Cardiac septum (tissue), 1 donor: ENCODE results near the gene TTC16. TPM values are rescaled to one million over a fixed set of nuclear protein-coding genes. Genes with fewer than 3 reads are reported as not detected.

Experiments used
- DNase-seq: peaks from one replicate; pipeline ENCODE4 v3.0.0-alpha.2; 2020; ENCODE audit warnings: low spot score
- intact Hi-C: fragments of 100-400 bp; cut with DNase I; formaldehyde crosslinking; loops from one replicate; pipeline ENCODE4 v1.14.0; 2022
- total RNA-seq: library from RNA; stranded (reverse); fragmentation: NEBNext Ultra II Directional; extraction: Animal tissue kit (Norgen Biotek cat#: 25700); gene quantifications from one replicate; pipeline ENCODE4 v1.2.1, GENCODE V29; 2021
- donor health status: DM: no; HTN: no; CAD: no.

TTC16 gene
- total RNA-seq, 1 donor from 2014 or later = 0.16 TPM

GRCh38 chr9:127714020-127714750 lies 1.7 kb upstream of the TTC16 start:
- no peak for DNase-seq
- intact Hi-C loops = no loop called here

DNA sequence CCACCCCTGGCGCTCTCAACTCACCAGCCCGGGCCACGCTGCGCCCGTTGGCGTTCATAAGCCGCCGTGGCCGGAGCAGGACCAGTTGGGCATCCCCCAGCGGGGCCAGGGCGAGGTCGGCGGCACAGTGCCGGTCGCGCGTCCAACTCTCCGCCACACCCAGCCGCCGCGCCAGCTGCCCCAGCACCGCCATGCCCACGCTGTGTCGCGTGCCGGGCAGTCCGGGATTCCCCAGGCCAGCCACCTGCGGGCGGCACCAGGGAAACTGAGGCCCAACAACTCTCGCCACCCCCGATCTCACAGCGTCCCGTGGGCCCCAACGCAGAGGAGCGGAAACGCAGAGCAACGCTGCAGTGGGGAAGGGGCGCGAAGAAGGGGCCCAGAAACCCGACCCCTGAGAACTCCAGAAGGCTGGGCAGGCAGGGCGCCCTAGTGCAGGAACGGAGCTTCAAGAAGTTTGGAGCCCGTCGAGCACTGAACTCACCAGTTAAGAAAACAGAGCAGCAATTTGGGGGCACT lies 869 bp upstream of the TTC16 start:
- no peak for DNase-seq
- intact Hi-C loops = loop anchor here (5.0 kb wide), 1 partner anchor 103 kb away; the partner anchor contains the start of gene STXBP1

DNA sequence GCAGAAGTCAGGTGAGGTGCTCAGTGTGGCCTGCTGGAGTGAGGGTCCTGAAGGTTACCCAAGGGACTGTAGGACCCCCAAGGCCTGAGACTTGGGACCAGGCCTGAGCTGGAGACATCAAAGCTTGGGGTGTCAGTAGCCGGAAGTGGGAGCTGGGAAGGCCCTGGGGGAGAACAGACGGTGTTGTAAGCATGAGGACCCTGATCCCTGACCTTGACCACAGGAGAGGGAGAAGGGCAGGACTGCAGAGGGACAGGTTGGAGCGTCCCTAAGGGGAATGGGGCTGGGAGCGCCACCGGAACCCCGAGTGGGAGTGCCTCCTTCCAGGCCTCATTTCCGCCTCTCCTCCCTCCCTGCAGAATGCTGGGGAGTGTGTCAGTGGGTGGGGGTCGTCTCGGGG lies 533 bp downstream of the TTC16 start:
- intact Hi-C loops = loop anchor here (5.0 kb wide), 1 partner anchor 104 kb away; the partner anchor contains the start of gene STXBP1

DNA sequence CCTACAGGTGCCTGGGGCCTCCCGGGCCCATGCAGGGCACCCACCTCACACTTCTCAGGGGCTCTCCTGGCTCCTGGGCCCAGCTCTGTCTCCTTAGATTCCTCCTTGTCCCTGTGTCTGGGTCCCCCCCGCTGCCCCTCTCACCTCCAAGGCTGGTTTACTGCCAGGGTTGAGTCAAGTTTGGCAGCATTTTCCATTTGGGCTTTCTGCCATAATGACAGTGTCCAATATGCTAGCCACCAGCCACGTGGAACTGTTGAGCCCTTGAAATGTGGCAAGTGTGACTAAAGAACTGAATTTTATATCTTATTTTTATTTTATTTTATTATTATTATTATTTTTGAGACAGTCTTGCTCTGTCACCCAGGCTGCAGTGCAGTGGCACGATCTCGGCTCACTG lies 1.9 kb downstream of the TTC16 start:
- no peak for DNase-seq
- intact Hi-C loops = loop anchor here (5.0 kb wide), 1 partner anchor 105 kb away; the partner anchor contains the start of gene STXBP1

More for the DNA sequence above, 533 bp downstream of the TTC16 start:
- no peak for DNase-seq

DNA sequence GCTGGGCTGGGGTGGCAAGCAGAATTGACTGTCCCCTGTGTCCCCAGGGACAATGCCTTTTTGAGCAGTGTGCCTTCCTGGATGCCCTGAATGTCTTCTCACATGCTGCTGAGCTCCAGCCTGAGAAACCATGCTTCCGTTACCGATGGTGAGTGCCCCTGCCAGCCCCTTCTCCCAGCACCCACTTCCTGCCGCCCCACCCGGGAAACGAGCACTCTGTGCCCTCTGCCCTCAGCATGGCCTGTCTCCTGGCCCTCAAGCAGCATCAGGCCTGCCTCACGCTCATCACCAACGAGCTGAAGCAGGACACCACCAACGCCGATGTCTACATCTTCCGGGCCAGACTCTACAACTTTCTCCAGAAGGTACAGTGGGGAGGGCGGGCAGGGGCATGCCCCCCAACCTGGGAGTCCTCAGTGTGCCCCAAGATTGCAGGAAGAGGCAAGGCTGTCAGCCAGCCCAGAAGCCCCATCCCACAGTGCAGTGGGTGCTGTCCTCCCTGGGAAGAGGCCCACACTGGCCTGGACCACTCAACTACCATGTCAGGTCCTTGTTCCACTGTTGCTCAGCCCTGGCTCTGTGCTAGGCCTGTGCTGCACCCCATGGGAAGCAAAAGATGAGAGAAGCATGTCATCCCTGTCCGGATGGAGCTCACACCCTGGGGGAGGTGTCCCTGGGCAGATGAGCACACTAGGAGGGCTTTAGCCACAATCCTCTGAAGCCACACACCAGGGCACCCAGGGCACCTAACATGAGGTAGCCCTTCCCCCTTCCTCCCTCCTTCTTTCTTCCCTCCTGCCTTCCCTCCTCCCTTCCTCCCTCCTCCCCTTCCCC lies 4.4 kb downstream of the TTC16 start:
- intact Hi-C loops = no loop called here
- DNase-seq = no peak

DNA sequence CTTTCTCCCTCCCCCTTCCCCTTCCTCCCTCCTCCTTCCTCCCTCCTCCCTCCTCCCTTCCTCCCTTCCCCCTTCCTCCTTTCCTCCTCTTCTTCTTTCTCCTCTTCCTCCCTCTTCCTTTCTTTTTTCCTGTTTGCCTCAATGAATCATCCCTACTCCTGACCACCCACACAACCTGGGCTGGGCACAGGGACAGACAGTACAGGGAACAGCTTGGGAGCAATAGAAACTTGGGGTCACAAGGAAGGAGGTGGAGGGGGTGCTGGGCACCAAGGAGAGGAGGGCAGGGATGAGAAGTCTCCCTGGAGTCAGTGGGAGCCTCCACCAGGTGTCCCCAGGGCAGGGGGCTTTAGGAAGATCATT lies 5.0 kb downstream of the TTC16 start:
- intact Hi-C loops = no loop called here
- no peak for DNase-seq

DNA sequence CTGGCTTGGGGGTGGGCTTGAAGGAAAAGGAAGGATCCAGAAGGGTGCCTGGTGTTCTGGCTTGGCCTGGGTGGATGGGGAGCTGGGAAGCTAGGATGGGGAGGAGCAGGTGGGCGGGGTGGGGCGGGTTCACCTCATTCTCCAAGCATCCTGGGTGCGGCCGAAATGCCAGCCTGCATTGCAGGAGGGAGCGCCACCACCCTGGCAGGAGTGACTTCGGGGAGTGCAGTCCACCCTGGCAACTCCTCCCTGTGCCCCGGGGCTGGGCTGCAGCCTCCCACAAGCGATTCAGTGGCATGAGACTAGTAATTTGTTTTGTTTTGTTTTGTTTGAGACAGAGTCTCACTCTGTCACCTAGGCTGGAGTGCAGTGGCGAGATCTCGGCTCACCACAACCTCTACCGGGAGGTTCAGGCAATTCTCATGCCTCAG lies 5.5 kb downstream of the TTC16 start:
- intact Hi-C loops = no loop called here

GRCh38 chr9:127722055-127722745 lies 6.3 kb downstream of the TTC16 start:
- intact Hi-C loops = no loop called here
- no peak for DNase-seq

More for the DNA sequence above, 5.5 kb downstream of the TTC16 start:
- no peak for DNase-seq

GRCh38 chr9:127723013-127723412 lies 7.1 kb downstream of the TTC16 start:
- intact Hi-C loops = no loop called here
- no peak for DNase-seq

DNA sequence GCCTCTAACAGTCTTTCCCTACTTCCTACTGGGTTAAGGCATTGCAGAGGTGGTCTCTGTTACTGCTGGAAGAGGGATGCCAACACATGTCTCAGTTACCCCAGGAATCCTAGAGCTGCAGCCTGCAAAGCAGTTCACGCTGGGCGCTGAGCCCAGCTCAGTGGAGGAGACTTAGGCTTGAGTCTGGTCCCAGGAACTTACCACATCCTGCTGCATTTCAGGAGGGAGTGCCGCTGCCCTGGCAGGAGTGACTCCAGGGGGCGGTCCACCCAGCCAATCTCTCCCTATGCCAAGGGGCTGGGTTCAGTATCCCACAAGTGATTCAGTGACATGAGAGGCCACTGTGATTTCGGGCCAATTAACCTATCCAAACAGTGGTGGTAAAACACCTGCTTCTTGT lies 7.6 kb downstream of the TTC16 start:
- intact Hi-C loops = no loop called here
- DNase-seq = no peak

- DNase-seq = no peak
- intact Hi-C loops = no loop called here
Observed at GRCh38 chr9:127724012-127724411, 8.1 kb downstream of the TTC16 start.

- DNase-seq = no peak
- intact Hi-C loops = no loop called here
Observed at GRCh38 chr9:127726871-127727270, 11.0 kb downstream of the TTC16 start.

DNA sequence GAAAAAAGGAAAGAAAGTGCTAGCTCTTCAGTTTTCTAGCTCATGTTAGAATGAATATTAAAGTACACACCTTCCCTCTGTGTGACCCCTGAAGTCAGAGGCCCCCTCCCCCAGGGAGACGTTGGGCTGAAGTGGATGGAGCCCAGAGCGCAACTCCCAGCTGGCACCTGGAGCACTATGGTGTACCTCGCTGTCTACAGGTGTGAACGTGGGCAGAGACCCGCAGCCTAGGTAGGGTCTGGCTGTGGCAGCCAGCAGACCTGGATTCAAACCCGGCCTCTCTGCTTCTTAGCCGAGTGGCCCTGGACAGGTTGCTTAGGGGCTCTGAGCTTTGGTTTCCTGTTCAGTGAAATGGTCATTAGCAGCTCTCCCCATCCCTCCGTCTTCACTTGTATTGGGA lies 12.9 kb downstream of the TTC16 start:
- DNase-seq = no peak
- intact Hi-C loops = no loop called here

- intact Hi-C loops = loop anchor here (5.0 kb wide), 1 partner anchor 117 kb away; the partner anchor contains the start of gene STXBP1
- DNase-seq = no peak
Observed at GRCh38 chr9:127729522-127730256, 13.8 kb downstream of the TTC16 start.

DNA sequence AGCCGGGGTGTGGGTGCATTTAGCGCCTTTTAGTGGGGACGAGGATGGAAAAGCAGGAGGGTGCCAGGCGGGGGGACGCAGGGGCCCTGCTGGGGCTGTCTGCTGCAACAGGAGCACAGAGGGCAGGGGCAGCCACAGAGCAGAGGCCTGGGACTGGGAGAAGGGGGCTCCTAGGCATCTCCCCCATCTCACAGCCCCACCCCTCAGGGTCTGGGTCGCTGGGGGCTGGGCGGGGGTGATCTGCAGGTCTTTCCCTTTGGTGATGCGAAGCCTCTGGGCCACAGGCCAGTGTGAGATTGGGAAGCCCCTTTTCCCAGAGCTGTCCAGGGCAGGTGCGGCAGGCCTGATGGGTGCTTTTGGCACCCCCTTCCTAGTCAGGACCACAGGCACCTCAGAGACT lies 14.4 kb downstream of the TTC16 start:
- intact Hi-C loops = loop anchor here (5.0 kb wide), 1 partner anchor 118 kb away; the partner anchor contains the start of gene STXBP1

GRCh38 chr9:127730799-127731410 lies 15.0 kb downstream of the TTC16 start:
- no peak for DNase-seq
- intact Hi-C loops = loop anchor here (5.0 kb wide), 1 partner anchor 119 kb away; the partner anchor contains the start of gene STXBP1

More for the DNA sequence above, 14.4 kb downstream of the TTC16 start:
- no peak for DNase-seq

GRCh38 chr9:127731938-127732337 lies 16.1 kb downstream of the TTC16 start:
- intact Hi-C loops = loop anchor here (5.0 kb wide), 1 partner anchor 120 kb away; the partner anchor contains the start of gene STXBP1
- no peak for DNase-seq

DNA sequence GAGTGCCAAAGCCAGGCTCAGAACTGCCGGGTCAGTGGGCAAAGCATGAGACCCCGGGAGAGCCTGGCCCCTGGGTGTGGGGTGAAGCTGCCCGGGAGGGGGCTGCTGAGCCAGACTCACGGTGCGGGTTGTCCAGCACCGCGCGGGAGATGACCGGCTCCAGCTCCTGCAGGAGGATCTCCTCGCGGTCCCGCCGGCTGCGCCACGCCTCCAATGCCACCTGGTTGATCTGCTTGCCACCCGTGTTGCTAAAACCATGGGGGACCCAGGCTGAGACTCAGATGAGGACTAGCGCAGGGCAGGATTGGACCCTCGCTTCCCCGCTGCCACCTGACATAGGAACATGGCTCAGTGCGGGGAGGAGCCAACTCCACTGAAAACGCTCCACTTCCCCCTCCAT lies 16.6 kb downstream of the TTC16 start:
- intact Hi-C loops = loop anchor here (5.0 kb wide), 1 partner anchor 120 kb away; the partner anchor contains the start of gene STXBP1
- no peak for DNase-seq
